Subcutaneous adipose tissue (tissue), 4 donors: ENCODE data around the gene CHRNA10. TPM values are rescaled to one million over a fixed set of nuclear protein-coding genes. Genes with fewer than 3 reads are reported as not detected.

Source experiments
- CTCF ChIP-seq: fragments of 450-650 bp; IDR thresholded peaks from one replicate; pipeline ENCODE4 v1.5.1; 2016; ENCODE audit warnings: low read depth, mild to moderate bottlenecking, control low read depth, antibody characterized with exemption, moderate library complexity
- total RNA-seq, 4 donors: library from RNA; depleted of rRNA; stranded (reverse); fragments of >200 nt; gene quantifications; one replicate each; pipeline ENCODE4 v1.1.0, GENCODE V29; 2016

CHRNA10 gene
- total RNA-seq: under 1 TPM; 0.49 to 0.68 (median 0.61) TPM

- no peak for TF ChIP-seq CTCF
Observed at GRCh38 chr11:3671334-3672254, at the start of gene CHRNA10. CHRNA10 (minus strand) TSS chr11:3671384; CDS start chr11:3671312, 72 bp downstream.

- TF ChIP-seq CTCF: no peak
Observed at GRCh38 chr11:3712274-3712673, 41.1 kb upstream of the CHRNA10 start.

GRCh38 chr11:3710485-3711259 lies 39.5 kb upstream of the CHRNA10 start:
- TF ChIP-seq CTCF: no peak

GRCh38 chr11:3709977-3710376 lies 38.8 kb upstream of the CHRNA10 start:
- TF ChIP-seq CTCF: no peak

GRCh38 chr11:3707176-3707575 lies 36.0 kb upstream of the CHRNA10 start:
- no peak for TF ChIP-seq CTCF

GRCh38 chr11:3703383-3703782 lies 32.2 kb upstream of the CHRNA10 start:
- TF ChIP-seq CTCF: no peak

- no peak for TF ChIP-seq CTCF
Observed at GRCh38 chr11:3700910-3701309, 29.7 kb upstream of the CHRNA10 start.
